ENCODE results near the gene LDB3.
A peak's percentile ranks its signal among the peaks of the same experiment; 100 is the strongest.
"Not testable (repeated sequence)": the region's sequence is repeated elsewhere in the genome, so short reads cannot be mapped to it uniquely, and the experiment has no call there.

The LDB3 gene

GRCh38 chr10:86709396-86710185, 41.3 kb downstream of the LDB3 start:
- DNase-seq: no peak

- peak; percentile 79 for DNase-seq
These were observed 42.7 kb downstream of the LDB3 start for GRCh38 chr10:86710987-86711512.

GRCh38 chr10:86711513-86712316, 43.4 kb downstream of the LDB3 start:
- DNase-seq: peak; percentile 43

- DNase-seq: no peak
These were observed 44.0 kb downstream of the LDB3 start for GRCh38 chr10:86712317-86712707.

- DNase-seq: no peak
These were observed 47.0 kb downstream of the LDB3 start for GRCh38 chr10:86715156-86715795.

GRCh38 chr10:86715836-86716235, 47.5 kb downstream of the LDB3 start:
- no peak for DNase-seq

GRCh38 chr10:86716466-86716865, 48.2 kb downstream of the LDB3 start:
- DNase-seq: no peak

- no peak for DNase-seq
These were observed 50.2 kb downstream of the LDB3 start for GRCh38 chr10:86718556-86718955.

GRCh38 chr10:86721232-86721631, 52.9 kb downstream of the LDB3 start:
- no peak for DNase-seq

GRCh38 chr10:86723009-86723408, 54.7 kb downstream of the LDB3 start:
- no peak for DNase-seq

- DNase-seq: no peak
These were observed 56.1 kb downstream of the LDB3 start for GRCh38 chr10:86724445-86724844.

GRCh38 chr10:86725980-86726676, 57.8 kb downstream of the LDB3 start:
- no peak for DNase-seq

GRCh38 chr10:86726677-86726999, 58.3 kb downstream of the LDB3 start:
- DNase-seq: no peak

GRCh38 chr10:86727470-86727869, 59.2 kb downstream of the LDB3 start:
- DNase-seq: no peak

- no peak for DNase-seq
These were observed 59.7 kb downstream of the LDB3 start for GRCh38 chr10:86728056-86728455.

- no peak for DNase-seq
These were observed 61.4 kb downstream of the LDB3 start for GRCh38 chr10:86729677-86730076.

GRCh38 chr10:86730227-86730626, 61.9 kb downstream of the LDB3 start:
- no peak for DNase-seq

- DNase-seq: no peak
These were observed 64.5 kb downstream of the LDB3 start for GRCh38 chr10:86732771-86733170.

- no peak for DNase-seq
These were observed 65.0 kb downstream of the LDB3 start for GRCh38 chr10:86733260-86733671.

- no peak for DNase-seq
These were observed 66.1 kb downstream of the LDB3 start for GRCh38 chr10:86734207-86734988.

- not testable (repeated sequence) for DNase-seq
These were observed 67.0 kb downstream of the LDB3 start for GRCh38 chr10:86735278-86735677.

GRCh38 chr10:86742230-86742629, 73.9 kb downstream of the LDB3 start:
- DNase-seq: no peak
